Measurements from ENCODE around the gene ACTMAP.
A peak's percentile ranks its signal among the peaks of the same experiment; 100 is the strongest.
"Not testable (repeated sequence)": the region's sequence is repeated elsewhere in the genome, so short reads cannot be mapped to it uniquely, and the experiment has no call there.

The ACTMAP gene

GRCh38 chr19:40750058-40750873 is at the start of gene ACTMAP:
TSS of gene ACTMAP (minus strand) at chr19:40750477. CDS start at chr19:40749803, 674 bp downstream.
- DNase-seq: peak; percentile 99

- no peak for DNase-seq
Observed at GRCh38 chr19:40799558-40800338, 49.5 kb upstream of the ACTMAP start.

GRCh38 chr19:40798683-40799557 is 48.6 kb upstream of the ACTMAP start, which contains the start of gene EGLN2:
TSS of gene EGLN2 (plus strand) at chr19:40799191. CDS start at chr19:40800573, 1,382 bp downstream.
- peak; percentile 98 for DNase-seq

GRCh38 chr19:40797963-40798682 is 47.8 kb upstream of the ACTMAP start:
- peak; percentile 65 for DNase-seq

GRCh38 chr19:40797166-40797962 is 47.1 kb upstream of the ACTMAP start:
- no peak for DNase-seq

- DNase-seq: no peak
Observed at GRCh38 chr19:40791996-40792395, 41.7 kb upstream of the ACTMAP start.

GRCh38 chr19:40791349-40791748 is 41.1 kb upstream of the ACTMAP start:
- no peak for DNase-seq

GRCh38 chr19:40786060-40787037 is 36.1 kb upstream of the ACTMAP start:
- DNase-seq: no peak

- DNase-seq: no peak
Observed at GRCh38 chr19:40785526-40785925, 35.2 kb upstream of the ACTMAP start.

GRCh38 chr19:40784146-40784545 is 33.9 kb upstream of the ACTMAP start:
- DNase-seq: not testable (repeated sequence)

- DNase-seq: no peak
Observed at GRCh38 chr19:40783711-40784110, 33.4 kb upstream of the ACTMAP start.

- no peak for DNase-seq
Observed at GRCh38 chr19:40781140-40781539, 30.9 kb upstream of the ACTMAP start.

GRCh38 chr19:40780582-40780981 is 30.3 kb upstream of the ACTMAP start:
- DNase-seq: no peak

GRCh38 chr19:40778706-40779284 is 28.5 kb upstream of the ACTMAP start:
- DNase-seq: no peak

GRCh38 chr19:40777937-40778705 is 27.8 kb upstream of the ACTMAP start, which contains the start of gene RAB4B:
TSS of gene RAB4B (plus strand) at chr19:40778247. CDS start at chr19:40778376, 129 bp downstream.
- DNase-seq: peak; percentile 99

- no peak for DNase-seq
Observed at GRCh38 chr19:40777645-40777936, 27.3 kb upstream of the ACTMAP start.

GRCh38 chr19:40776932-40777644 is 26.8 kb upstream of the ACTMAP start:
- peak; percentile 91 for DNase-seq

- no peak for DNase-seq
Observed at GRCh38 chr19:40776364-40776763, 26.1 kb upstream of the ACTMAP start.

Data from NCI-H1105 treated with DMSO at 0.1 percent for 48 hours (cell line).